Measurements from ENCODE around the gene CTSC. TPM values are rescaled to one million over a fixed set of nuclear protein-coding genes. Genes with fewer than 3 reads are reported as not detected.

CTSC gene
- total RNA-seq, 4 donors from 2014 or later = 22.1 to 59.0 (median 24.9) TPM

DNA sequence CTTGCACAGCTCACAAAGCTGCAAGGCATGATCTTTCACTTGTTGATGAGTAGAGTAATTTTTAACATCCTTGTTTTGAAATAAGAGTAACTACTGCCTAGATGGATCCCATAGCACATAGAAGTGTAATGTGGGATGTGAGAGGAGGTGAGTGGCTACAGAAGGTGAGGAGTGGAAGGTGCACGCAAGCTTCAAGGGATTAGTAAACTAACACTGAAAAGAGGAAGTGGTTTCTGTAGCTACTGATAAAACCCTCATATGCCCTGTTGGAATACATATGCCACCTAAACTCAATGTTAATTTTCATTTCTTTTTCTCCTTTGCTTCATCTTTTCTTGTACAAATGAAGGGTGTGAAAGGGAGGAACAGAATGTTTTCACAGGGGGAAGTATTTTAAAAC lies 22.0 kb upstream of the CTSC start:
- intact Hi-C loops (cut with DNase I) = no loop called here
- WGBS = 91% methylated on average over 1 of the region's 1 CpG
- TF ChIP-seq EP300 (IDR thresholded peaks at IDR 0.05) (no peak), POLR2AphosphoS5 (IDR thresholded peaks at IDR 0.05) (no peak), POLR2A (IDR thresholded peaks at IDR 0.05; ENCODE audit: low read depth) (no peak)
- TF ChIP-seq, protein P1, sequence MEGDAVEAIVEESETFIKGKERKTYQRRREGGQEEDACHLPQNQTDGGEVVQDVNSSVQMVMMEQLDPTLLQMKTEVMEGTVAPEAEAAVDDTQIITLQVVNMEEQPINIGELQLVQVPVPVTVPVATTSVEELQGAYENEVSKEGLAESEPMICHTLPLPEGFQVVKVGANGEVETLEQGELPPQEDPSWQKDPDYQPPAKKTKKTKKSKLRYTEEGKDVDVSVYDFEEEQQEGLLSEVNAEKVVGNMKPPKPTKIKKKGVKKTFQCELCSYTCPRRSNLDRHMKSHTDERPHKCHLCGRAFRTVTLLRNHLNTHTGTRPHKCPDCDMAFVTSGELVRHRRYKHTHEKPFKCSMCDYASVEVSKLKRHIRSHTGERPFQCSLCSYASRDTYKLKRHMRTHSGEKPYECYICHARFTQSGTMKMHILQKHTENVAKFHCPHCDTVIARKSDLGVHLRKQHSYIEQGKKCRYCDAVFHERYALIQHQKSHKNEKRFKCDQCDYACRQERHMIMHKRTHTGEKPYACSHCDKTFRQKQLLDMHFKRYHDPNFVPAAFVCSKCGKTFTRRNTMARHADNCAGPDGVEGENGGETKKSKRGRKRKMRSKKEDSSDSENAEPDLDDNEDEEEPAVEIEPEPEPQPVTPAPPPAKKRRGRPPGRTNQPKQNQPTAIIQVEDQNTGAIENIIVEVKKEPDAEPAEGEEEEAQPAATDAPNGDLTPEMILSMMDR (IDR thresholded peaks at IDR 0.05) = no peak

DNA sequence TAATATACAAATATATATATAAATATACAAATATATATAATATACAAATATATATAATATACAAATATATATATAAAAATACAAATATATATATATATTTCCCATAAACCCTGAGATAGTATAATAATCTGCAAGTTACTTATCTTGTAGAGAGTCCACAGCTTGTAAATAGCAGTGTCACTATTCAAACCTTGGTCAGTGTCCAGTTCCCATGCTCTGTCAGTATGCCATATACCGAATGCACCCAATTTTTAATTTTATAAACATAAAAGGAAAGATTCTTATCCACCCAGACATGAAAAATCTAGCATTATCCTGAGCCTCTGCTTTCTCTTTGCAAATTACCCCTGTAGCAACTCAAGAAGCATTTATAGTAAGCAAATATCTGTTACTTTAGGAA lies 21.6 kb upstream of the CTSC start:
- no peaks in the 10 kb centered on the region for H3K36me3 ChIP-seq
- H3K4me1 ChIP-seq = peaks cover 0 to 5% (median 1%) of the 10 kb centered on the region in 4 donors
- no peaks in the 10 kb centered on the region for H3K9me3 ChIP-seq
- 78% methylated on average over 1 of the region's 1 CpG for WGBS
- DNase-seq (ENCODE audit: extremely low spot score) = no peak
- no peaks in the 10 kb centered on the region for H3K27me3 ChIP-seq
- TF ChIP-seq POLR2A (IDR thresholded peaks at IDR 0.05; ENCODE audit: low read depth) (no peak), EP300 (IDR thresholded peaks at IDR 0.05) (no peak), POLR2AphosphoS5 (IDR thresholded peaks at IDR 0.05) (no peak)
- TF ChIP-seq, protein P1 (IDR thresholded peaks at IDR 0.05) = no peak
- intact Hi-C loops (cut with DNase I) = no loop called here
- H3K4me3 ChIP-seq = no peak overlapping the region
- no peak overlapping the region for H3K27ac ChIP-seq (replicated peaks in 1 of 4)

More for the DNA sequence above, 22.0 kb upstream of the CTSC start:
- H3K9me3 ChIP-seq = no peaks in the 10 kb centered on the region
- no peak for DNase-seq (ENCODE audit: extremely low spot score)
- no peak overlapping the region for H3K4me3 ChIP-seq
- no peaks in the 10 kb centered on the region for H3K27me3 ChIP-seq
- no peaks in the 10 kb centered on the region for H3K36me3 ChIP-seq
- H3K4me1 ChIP-seq = peaks cover 0 to 2% (median under 1%) of the 10 kb centered on the region in 4 donors
- H3K27ac ChIP-seq (replicated peaks in 1 of 4) = no peak overlapping the region

DNA sequence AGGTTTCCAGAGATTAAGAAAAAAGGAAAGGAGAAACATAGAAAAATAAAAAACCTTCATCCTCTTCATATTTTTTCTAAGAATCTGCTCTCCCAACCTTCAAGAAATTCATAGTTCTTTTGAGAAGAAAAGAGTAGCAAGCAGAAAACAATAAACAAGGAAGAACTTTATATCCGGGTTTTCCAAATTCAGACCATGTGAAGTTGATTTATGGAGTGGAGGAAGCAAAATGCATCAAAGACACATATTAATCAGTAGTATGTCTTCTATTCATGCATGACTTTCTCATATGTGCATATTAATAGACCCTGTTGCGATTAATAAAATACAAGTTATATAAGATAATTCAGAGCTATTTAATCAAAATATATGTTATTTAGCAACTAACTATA lies 20.5 kb upstream of the CTSC start:
- no peaks in the 10 kb centered on the region for H3K9me3 ChIP-seq
- H3K4me1 ChIP-seq = peaks cover 0 to 10% (median 1%) of the 10 kb centered on the region in 4 donors
- TF ChIP-seq, protein P1 (IDR thresholded peaks at IDR 0.05) = no peak
- TF ChIP-seq POLR2A (IDR thresholded peaks at IDR 0.05; ENCODE audit: low read depth) (no peak), EP300 (IDR thresholded peaks at IDR 0.05) (no peak), POLR2AphosphoS5 (IDR thresholded peaks at IDR 0.05) (no peak)
- 97% methylated on average over 2 of the region's 2 CpGs for WGBS
- DNase-seq (ENCODE audit: extremely low spot score) = no peak
- no peaks in the 10 kb centered on the region for H3K36me3 ChIP-seq
- H3K4me3 ChIP-seq = no peak overlapping the region
- H3K27me3 ChIP-seq = no peaks in the 10 kb centered on the region
- no peak overlapping the region for H3K27ac ChIP-seq (replicated peaks in 1 of 4)
- intact Hi-C loops (cut with DNase I) = no loop called here

DNA sequence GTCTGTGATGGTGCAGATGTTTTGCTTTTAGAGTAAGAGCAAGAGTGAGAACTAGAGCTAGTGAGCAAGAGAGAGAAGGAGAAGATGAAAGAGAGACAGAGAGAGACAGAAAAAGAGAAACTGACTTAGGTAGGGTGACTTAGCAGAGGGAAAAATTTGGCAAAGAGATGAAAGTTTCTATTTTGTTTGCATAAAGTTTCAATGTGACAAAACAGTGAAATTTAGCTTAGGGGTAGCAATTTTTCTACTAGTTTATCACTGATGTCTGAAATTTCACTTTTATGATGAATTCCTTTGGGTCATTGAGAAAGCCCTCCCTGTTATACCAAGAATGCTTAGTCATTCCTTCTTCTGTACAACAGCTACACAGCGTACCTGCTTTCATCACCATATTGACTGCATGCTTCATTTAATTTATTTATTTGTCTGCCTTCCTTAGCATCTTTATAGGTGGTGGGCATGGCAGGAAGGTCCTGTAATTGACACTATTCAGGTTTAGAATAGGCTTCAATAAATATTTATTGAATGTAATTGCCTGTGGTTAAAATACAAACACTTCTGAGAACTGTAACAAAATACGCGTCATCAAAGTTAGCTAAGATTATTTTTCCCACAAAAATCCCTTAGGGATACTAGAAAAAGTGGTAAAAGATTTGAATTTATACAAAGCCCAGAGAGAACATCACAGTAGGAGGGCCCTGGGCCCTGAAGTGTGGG lies 19.9 kb upstream of the CTSC start:
- H3K27ac ChIP-seq (replicated peaks in 1 of 4) = no peak overlapping the region
- H3K36me3 ChIP-seq = no peaks in the 10 kb centered on the region
- intact Hi-C loops (cut with DNase I) = no loop called here
- H3K27me3 ChIP-seq = no peaks in the 10 kb centered on the region
- DNase-seq (ENCODE audit: extremely low spot score) = no peak
- no peaks in the 10 kb centered on the region for H3K9me3 ChIP-seq
- peaks cover 0 to 10% (median 1%) of the 10 kb centered on the region in 4 donors for H3K4me1 ChIP-seq
- H3K4me3 ChIP-seq = no peak overlapping the region
- no peak for TF ChIP-seq EP300 (IDR thresholded peaks at IDR 0.05)
- TF ChIP-seq POLR2AphosphoS5 (IDR thresholded peaks at IDR 0.05) = no peak
- no peak for TF ChIP-seq POLR2A (IDR thresholded peaks at IDR 0.05; ENCODE audit: low read depth)
- TF ChIP-seq, protein P1 (IDR thresholded peaks at IDR 0.05) = no peak
- WGBS = 82% methylated on average over 3 of the region's 3 CpGs
